K562 (cell line): ENCODE results near the gene UBE2H. TPM values are rescaled to one million over a fixed set of nuclear protein-coding genes. Genes with fewer than 3 reads are reported as not detected.

Experiments
- CSDE1 ChIP-seq, 2 experiments: fragments of 450-650 bp; IDR thresholded peaks; 2 replicates each; pipeline ENCODE4 v1.6.1; 2016; ENCODE audit warnings: mild to moderate bottlenecking in 1 of 2
- CUX1 ChIP-seq: fragments of 200-800 bp; sonication (Bioruptor generic); IDR thresholded peaks from 2 replicates; pipeline ENCODE4 v1.6.1; 2016; ENCODE audit warnings: missing genetic modification characterization, missing compliant biosample characterization
- FOXA1 ChIP-seq: fragments of 450-650 bp; IDR thresholded peaks from 2 replicates; pipeline ENCODE4 v1.6.1; 2016; ENCODE audit warnings: mild to moderate bottlenecking, borderline replicate concordance
- PHF20 ChIP-seq: fragments of 450-650 bp; IDR thresholded peaks from 2 replicates; pipeline ENCODE4 v1.6.1; 2018; ENCODE audit not compliant: partially characterized antibody
- ZNF24 ChIP-seq: fragments of 450-650 bp; IDR thresholded peaks from 2 replicates; pipeline ENCODE4 v1.6.1; 2016
- ZNF444 ChIP-seq: fragments of 250-450 bp; sonication (Bioruptor Pico); IDR thresholded peaks from 2 replicates; pipeline ENCODE4 v1.4.0; 2020; ENCODE audit warnings: mild to moderate bottlenecking, moderate library complexity
- ZSCAN29 ChIP-seq: fragments of 450-650 bp; IDR thresholded peaks from 2 replicates; pipeline ENCODE4 v1.6.1; 2017
- polyA plus RNA-seq, 8 experiments: library from polyadenylated mRNA; depleted of rRNA in 4 of 8; stranded (reverse) in 5 of 8; unstranded in 3 of 8; fragments of >200 nt; fragmentation: Nextera tagmentation in 2 of 8; fragmentation: Illumina TruSeq in 1 of 8; extraction: Ambion mirVana in 2 of 8; extraction: Trizol in 1 of 8; gene quantifications; 2 replicates each; pipeline versions ENCODE4 v1.2.1 to v1.2.3, GENCODE V29; 2011 to 2014; ENCODE audit warnings: inconsistent platforms in 1 of 8, missing spikeins in 1 of 8
- total RNA-seq, 7 experiments: library from RNA; depleted of rRNA in 6 of 7; stranded (reverse); fragments of >200 nt in 6 of 7; fragmentation: Illumina TruSeq in 2 of 7; extraction: Trizol in 2 of 7; gene quantifications; 2 replicates each; pipeline versions ENCODE4 v1.2.1 to v1.2.3, GENCODE V29; 2011 to 2021; ENCODE audit warnings: low replicate concordance in 1 of 7
- TF ChIP-seq, protein P1 (sequence below): fragments of 200-600 bp; sonication (generic); IDR thresholded peaks from one replicate; pipeline ENCODE4 v1.6.1; 2012; ENCODE audit warnings: mild to moderate bottlenecking, low read depth, low read length, inconsistent platforms
- TF ChIP-seq, protein P2 (sequence below): IDR thresholded peaks from 2 replicates; pipeline ENCODE4 v1.6.1; 2014; ENCODE audit warnings: antibody characterized with exemption

The UBE2H gene
- total and polyA plus RNA-seq, 9 of the 15 experiments (the other 6 are each of a cell fraction or from before 2014, with no cell fraction given) = 6.3 to 33.0 (median 13.3) TPM

DNA sequence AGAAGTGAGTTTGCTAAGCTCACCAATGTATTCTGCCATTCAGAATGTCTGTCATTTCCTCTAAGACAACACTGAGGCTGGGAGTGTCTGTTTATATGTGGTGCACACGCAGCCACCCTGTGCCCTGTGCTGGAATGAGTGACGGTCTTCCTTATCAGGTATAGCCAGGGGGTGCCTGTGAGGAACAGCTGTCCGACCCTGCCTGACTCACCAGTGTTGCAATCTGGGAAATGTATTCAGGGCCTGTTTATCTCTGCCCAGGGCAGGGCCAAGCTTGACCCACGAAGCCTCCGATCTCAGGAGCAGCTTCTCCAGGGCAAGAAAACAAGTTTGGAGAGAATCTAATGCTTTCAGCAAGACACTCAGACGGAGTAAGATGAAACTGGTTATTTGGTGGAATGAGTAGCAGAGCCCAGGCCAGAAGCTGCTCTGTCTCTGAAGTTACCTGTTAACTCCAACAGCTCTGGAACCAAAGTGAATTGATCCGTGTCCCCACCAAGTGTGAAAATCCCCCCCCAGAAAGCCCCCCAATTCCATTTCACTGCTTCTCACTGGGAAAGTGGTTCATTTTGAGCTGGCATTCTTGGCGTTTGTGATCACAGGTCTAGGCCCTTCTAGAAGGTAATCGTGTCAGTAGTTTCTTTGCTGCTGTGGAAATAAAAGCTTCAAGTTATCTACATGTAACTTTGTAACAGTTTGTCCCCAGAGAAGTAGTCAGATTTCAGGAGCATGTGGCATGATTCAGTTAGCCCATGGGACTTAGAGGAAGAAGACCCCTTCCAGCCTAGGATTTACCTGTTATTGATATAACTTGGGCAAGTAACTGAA lies 6.1 kb upstream of the UBE2H start (continued):
- TF ChIP-seq CUX1 (CRISPR knock-in tag) (peak; percentile 95), ZSCAN29 (peak; percentile 61; the same call in 1 of the 2 replicates), FOXA1 (no peak), ZNF24 (peak; percentile 98), PHF20 (peak; percentile 55), ZNF444 (CRISPR knock-in tag) (peak; percentile 62; the same call in 1 of the 2 replicates), CSDE1 (IDR thresholded peaks at IDR 0.05) (peak in 1 of 2 experiments; percentile 63; a peak in 1 of 4 replicates)
- TF ChIP-seq, protein P1, sequence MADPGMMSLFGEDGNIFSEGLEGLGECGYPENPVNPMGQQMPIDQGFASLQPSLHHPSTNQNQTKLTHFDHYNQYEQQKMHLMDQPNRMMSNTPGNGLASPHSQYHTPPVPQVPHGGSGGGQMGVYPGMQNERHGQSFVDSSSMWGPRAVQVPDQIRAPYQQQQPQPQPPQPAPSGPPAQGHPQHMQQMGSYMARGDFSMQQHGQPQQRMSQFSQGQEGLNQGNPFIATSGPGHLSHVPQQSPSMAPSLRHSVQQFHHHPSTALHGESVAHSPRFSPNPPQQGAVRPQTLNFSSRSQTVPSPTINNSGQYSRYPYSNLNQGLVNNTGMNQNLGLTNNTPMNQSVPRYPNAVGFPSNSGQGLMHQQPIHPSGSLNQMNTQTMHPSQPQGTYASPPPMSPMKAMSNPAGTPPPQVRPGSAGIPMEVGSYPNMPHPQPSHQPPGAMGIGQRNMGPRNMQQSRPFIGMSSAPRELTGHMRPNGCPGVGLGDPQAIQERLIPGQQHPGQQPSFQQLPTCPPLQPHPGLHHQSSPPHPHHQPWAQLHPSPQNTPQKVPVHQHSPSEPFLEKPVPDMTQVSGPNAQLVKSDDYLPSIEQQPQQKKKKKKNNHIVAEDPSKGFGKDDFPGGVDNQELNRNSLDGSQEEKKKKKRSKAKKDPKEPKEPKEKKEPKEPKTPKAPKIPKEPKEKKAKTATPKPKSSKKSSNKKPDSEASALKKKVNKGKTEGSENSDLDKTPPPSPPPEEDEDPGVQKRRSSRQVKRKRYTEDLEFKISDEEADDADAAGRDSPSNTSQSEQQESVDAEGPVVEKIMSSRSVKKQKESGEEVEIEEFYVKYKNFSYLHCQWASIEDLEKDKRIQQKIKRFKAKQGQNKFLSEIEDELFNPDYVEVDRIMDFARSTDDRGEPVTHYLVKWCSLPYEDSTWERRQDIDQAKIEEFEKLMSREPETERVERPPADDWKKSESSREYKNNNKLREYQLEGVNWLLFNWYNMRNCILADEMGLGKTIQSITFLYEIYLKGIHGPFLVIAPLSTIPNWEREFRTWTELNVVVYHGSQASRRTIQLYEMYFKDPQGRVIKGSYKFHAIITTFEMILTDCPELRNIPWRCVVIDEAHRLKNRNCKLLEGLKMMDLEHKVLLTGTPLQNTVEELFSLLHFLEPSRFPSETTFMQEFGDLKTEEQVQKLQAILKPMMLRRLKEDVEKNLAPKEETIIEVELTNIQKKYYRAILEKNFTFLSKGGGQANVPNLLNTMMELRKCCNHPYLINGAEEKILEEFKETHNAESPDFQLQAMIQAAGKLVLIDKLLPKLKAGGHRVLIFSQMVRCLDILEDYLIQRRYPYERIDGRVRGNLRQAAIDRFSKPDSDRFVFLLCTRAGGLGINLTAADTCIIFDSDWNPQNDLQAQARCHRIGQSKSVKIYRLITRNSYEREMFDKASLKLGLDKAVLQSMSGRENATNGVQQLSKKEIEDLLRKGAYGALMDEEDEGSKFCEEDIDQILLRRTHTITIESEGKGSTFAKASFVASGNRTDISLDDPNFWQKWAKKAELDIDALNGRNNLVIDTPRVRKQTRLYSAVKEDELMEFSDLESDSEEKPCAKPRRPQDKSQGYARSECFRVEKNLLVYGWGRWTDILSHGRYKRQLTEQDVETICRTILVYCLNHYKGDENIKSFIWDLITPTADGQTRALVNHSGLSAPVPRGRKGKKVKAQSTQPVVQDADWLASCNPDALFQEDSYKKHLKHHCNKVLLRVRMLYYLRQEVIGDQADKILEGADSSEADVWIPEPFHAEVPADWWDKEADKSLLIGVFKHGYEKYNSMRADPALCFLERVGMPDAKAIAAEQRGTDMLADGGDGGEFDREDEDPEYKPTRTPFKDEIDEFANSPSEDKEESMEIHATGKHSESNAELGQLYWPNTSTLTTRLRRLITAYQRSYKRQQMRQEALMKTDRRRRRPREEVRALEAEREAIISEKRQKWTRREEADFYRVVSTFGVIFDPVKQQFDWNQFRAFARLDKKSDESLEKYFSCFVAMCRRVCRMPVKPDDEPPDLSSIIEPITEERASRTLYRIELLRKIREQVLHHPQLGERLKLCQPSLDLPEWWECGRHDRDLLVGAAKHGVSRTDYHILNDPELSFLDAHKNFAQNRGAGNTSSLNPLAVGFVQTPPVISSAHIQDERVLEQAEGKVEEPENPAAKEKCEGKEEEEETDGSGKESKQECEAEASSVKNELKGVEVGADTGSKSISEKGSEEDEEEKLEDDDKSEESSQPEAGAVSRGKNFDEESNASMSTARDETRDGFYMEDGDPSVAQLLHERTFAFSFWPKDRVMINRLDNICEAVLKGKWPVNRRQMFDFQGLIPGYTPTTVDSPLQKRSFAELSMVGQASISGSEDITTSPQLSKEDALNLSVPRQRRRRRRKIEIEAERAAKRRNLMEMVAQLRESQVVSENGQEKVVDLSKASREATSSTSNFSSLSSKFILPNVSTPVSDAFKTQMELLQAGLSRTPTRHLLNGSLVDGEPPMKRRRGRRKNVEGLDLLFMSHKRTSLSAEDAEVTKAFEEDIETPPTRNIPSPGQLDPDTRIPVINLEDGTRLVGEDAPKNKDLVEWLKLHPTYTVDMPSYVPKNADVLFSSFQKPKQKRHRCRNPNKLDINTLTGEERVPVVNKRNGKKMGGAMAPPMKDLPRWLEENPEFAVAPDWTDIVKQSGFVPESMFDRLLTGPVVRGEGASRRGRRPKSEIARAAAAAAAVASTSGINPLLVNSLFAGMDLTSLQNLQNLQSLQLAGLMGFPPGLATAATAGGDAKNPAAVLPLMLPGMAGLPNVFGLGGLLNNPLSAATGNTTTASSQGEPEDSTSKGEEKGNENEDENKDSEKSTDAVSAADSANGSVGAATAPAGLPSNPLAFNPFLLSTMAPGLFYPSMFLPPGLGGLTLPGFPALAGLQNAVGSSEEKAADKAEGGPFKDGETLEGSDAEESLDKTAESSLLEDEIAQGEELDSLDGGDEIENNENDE = no peak
- TF ChIP-seq, protein P2, sequence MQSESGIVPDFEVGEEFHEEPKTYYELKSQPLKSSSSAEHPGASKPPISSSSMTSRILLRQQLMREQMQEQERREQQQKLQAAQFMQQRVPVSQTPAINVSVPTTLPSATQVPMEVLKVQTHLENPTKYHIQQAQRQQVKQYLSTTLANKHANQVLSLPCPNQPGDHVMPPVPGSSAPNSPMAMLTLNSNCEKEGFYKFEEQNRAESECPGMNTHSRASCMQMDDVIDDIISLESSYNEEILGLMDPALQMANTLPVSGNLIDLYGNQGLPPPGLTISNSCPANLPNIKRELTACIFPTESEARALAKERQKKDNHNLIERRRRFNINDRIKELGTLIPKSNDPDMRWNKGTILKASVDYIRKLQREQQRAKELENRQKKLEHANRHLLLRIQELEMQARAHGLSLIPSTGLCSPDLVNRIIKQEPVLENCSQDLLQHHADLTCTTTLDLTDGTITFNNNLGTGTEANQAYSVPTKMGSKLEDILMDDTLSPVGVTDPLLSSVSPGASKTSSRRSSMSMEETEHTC = peak; percentile 96
